Tibial artery (tissue), 4 donors: ENCODE results near the gene PGR.
A peak's percentile ranks its signal among the peaks of the same experiment; 100 is the strongest.

ENCODE experiments used
- DNase-seq, 2 donors: peaks; one replicate each; pipeline ENCODE4 v3.0.0-alpha.2; 2019
- H3K27ac ChIP-seq, 2 donors: fragments of 200-600 bp; sonication (generic) in 1 of 2; 1 replicate in 1 of 2; 2 replicates in 1 of 2; pipeline ENCODE4 v1.5.1; 2018 to 2019; ENCODE audit warnings: mild to moderate bottlenecking in 1 of 2
- H3K27me3 ChIP-seq, 2 donors: fragments of 200-600 bp; sonication (generic) in 1 of 2; one replicate each; pipeline versions ENCODE4 v1.5.1 to v1.6.0; 2016 to 2019
- H3K36me3 ChIP-seq, 3 donors: fragments of 200-600 bp; sonication (generic) in 2 of 3; one replicate each; pipeline ENCODE4 v1.5.1; 2016 to 2019; ENCODE audit warnings: mild to moderate bottlenecking in 2 of 3
- H3K4me1 ChIP-seq, 4 donors: fragments of 200-600 bp; sonication (generic) in 2 of 4; 1 replicate in 3 of 4; 2 replicates in 1 of 4; pipeline ENCODE4 v1.5.1; 2016 to 2019
- H3K4me3 ChIP-seq, 2 donors: fragments of 200-600 bp; sonication (generic) in 1 of 2; 1 replicate in 1 of 2; 2 replicates in 1 of 2; pipeline ENCODE4 v1.5.1; 2018 to 2019; ENCODE audit warnings: mild to moderate bottlenecking in 2 of 2
- H3K9me3 ChIP-seq, 3 donors: fragments of 200-600 bp; sonication (generic) in 1 of 3; one replicate each; pipeline ENCODE4 v1.5.1; 2016 to 2019
- CTCF ChIP-seq, 2 experiments: fragments of 200-600 bp in 1 of 2; fragments of 450-650 bp in 1 of 2; IDR thresholded peaks; one replicate each; pipeline ENCODE4 v1.5.1; 2017 to 2019; ENCODE audit warnings: antibody characterized with exemption in 2 of 2, mild to moderate bottlenecking in 1 of 2, moderate library complexity in 1 of 2
- intact Hi-C: fragments of 100-400 bp; cut with DNase I; formaldehyde crosslinking; loops from one replicate; pipeline ENCODE4 v1.15.0; 2023; ENCODE audit warnings: low total_unique reads

The PGR gene

GRCh38 chr11:101082813-101083212, 46.8 kb downstream of the PGR start:
- Histone ChIP-seq H3K4me3 (no peak overlapping the region), H3K4me1 (peaks cover 0 to 28% (median 0%) of the 10 kb centered on the region in 4 donors), H3K27me3 (no peaks in the 10 kb centered on the region), H3K36me3 (peaks cover 10 to 27% (median 14%) of the 10 kb centered on the region in 3 donors), H3K9me3 (peaks cover 0 to 14% (median 12%) of the 10 kb centered on the region in 3 donors), H3K27ac (no peak overlapping the region)
- intact Hi-C loops, result no loop called here
- DNase-seq, result no peak
- TF ChIP-seq CTCF (IDR thresholded peaks at IDR 0.05), result no peak

GRCh38 chr11:101063706-101064105, 65.9 kb downstream of the PGR start:
- H3K27me3 ChIP-seq, result no peaks in the 10 kb centered on the region
- intact Hi-C loops, result no loop called here
- H3K4me1 ChIP-seq, result peaks cover 0 to 59% (median 0%) of the 10 kb centered on the region in 4 donors

GRCh38 chr11:101061606-101062005, 68.0 kb downstream of the PGR start:
- Histone ChIP-seq H3K27me3 (no peaks in the 10 kb centered on the region), H3K4me3 (no peak overlapping the region), H3K27ac (peak overlapping the region in 1 of 2 donors; percentile 7), H3K36me3 (no peaks in the 10 kb centered on the region), H3K4me1 (peaks cover 0 to 66% (median 2%) of the 10 kb centered on the region in 4 donors), H3K9me3 (no peaks in the 10 kb centered on the region)
- no peak for DNase-seq
- no peak for TF ChIP-seq CTCF (IDR thresholded peaks at IDR 0.05)
- intact Hi-C loops, result no loop called here

More at GRCh38 chr11:101063706-101064105, 65.9 kb downstream of the PGR start:
- DNase-seq, result no peak
- no peak for TF ChIP-seq CTCF (IDR thresholded peaks at IDR 0.05)
- no peaks in the 10 kb centered on the region for H3K36me3 ChIP-seq
- no peak overlapping the region for H3K4me3 ChIP-seq
- H3K27ac ChIP-seq, result no peak overlapping the region
- no peaks in the 10 kb centered on the region for H3K9me3 ChIP-seq

GRCh38 chr11:101059331-101059730, 70.3 kb downstream of the PGR start:
- Histone ChIP-seq H3K27me3 (no peaks in the 10 kb centered on the region), H3K36me3 (no peaks in the 10 kb centered on the region), H3K4me3 (no peak overlapping the region), H3K27ac (no peak overlapping the region), H3K9me3 (no peaks in the 10 kb centered on the region), H3K4me1 (peaks cover 0 to 44% (median 2%) of the 10 kb centered on the region in 4 donors)
- no peak for DNase-seq
- TF ChIP-seq CTCF (IDR thresholded peaks at IDR 0.05), result no peak
- intact Hi-C loops, result no loop called here

- Histone ChIP-seq H3K4me1 (peaks cover 0 to 10% (median 2%) of the 10 kb centered on the region in 4 donors), H3K27ac (no peak overlapping the region), H3K27me3 (no peaks in the 10 kb centered on the region), H3K9me3 (no peaks in the 10 kb centered on the region), H3K4me3 (no peak overlapping the region), H3K36me3 (peaks cover 0 to 11% (median 0%) of the 10 kb centered on the region in 3 donors)
- TF ChIP-seq CTCF (IDR thresholded peaks at IDR 0.05), result no peak
- no peak for DNase-seq
- intact Hi-C loops, result no loop called here
These were observed 76.1 kb downstream of the PGR start for GRCh38 chr11:101053492-101053891.

- intact Hi-C loops, result no loop called here
These were observed 77.9 kb downstream of the PGR start for GRCh38 chr11:101051677-101052076.

More at GRCh38 chr11:101051677-101052076, 77.9 kb downstream of the PGR start:
- H3K4me1 ChIP-seq, result no peaks in the 10 kb centered on the region
- no peaks in the 10 kb centered on the region for H3K9me3 ChIP-seq
- no peak for TF ChIP-seq CTCF (IDR thresholded peaks at IDR 0.05)
- no peaks in the 10 kb centered on the region for H3K27me3 ChIP-seq
- no peak for DNase-seq
- H3K36me3 ChIP-seq, result peaks cover 0 to 12% (median 5%) of the 10 kb centered on the region in 3 donors
- H3K4me3 ChIP-seq, result no peak overlapping the region
- H3K27ac ChIP-seq, result no peak overlapping the region
